SK-N-SH (cell line): ENCODE measurements around the gene ABCA1. TPM values are rescaled to one million over a fixed set of nuclear protein-coding genes. Genes with fewer than 3 reads are reported as not detected.

Source experiments
- CTCF ChIA-PET: fragments of 300-600, 350-600 bp; formaldehyde crosslinking; extraction: SDS; loops from one replicate; lab custom pipeline; 2021; lab: Yijun Ruan, JAX
- POLR2A ChIA-PET: fragments of 350-600 bp; sonication (Branson Sonifier 250); formaldehyde crosslinking; extraction: SDS; loops from one replicate; lab custom pipeline; 2020; ENCODE audit warnings: antibody characterized with exemption, inconsistent platforms; lab: Yijun Ruan, JAX
- DNase-seq: peaks from one replicate; pipeline ENCODE4 v3.0.0; 2012
- H2AFZ ChIP-seq: fragments of 200-600 bp; sonication (generic); 2 replicates; pipeline ENCODE4 v1.8.1; 2016; ENCODE audit warnings: antibody characterized with exemption, mild to moderate bottlenecking, low read depth
- H3F3A ChIP-seq: fragments of 200-600 bp; sonication (generic); replicated peaks from 2 replicates; pipeline ENCODE3; 2016; ENCODE audit warnings: antibody characterized with exemption, mild to moderate bottlenecking; ENCODE audit not compliant: insufficient read depth
- H3K27ac ChIP-seq, 2 experiments: fragments of 200-500 bp in 1 of 2; fragments of 200-600 bp in 1 of 2; sonication (Bioruptor generic) in 1 of 2; sonication (generic), shearing (Covaris generic) in 1 of 2; 2 replicates each; pipeline versions ENCODE4 v1.5.1 to v1.6.1; 2014 to 2016; ENCODE audit warnings: low read depth in 2 of 2, inconsistent platforms in 1 of 2, low read length in 1 of 2, mild to moderate bottlenecking in 1 of 2, mixed read lengths in 1 of 2
- H3K27me3 ChIP-seq: fragments of 200-600 bp; sonication (generic), shearing (Covaris generic); 2 replicates; pipeline ENCODE4 v1.6.1; 2016; ENCODE audit warnings: mixed run types; ENCODE audit not compliant: insufficient read depth
- H3K36me3 ChIP-seq, 2 experiments: fragments of 200-500 bp in 1 of 2; fragments of 200-600 bp in 1 of 2; sonication (Bioruptor generic) in 1 of 2; sonication (generic) in 1 of 2; replicated peaks in 1 of 2; 2 replicates each; pipeline versions ENCODE3 to v1.5.1; 2014 to 2016; ENCODE audit warnings: low read length in 1 of 2, mild to moderate bottlenecking in 1 of 2; ENCODE audit not compliant: insufficient read depth in 2 of 2, control insufficient read depth in 1 of 2
- H3K4me1 ChIP-seq, 2 experiments: fragments of 200-500 bp in 1 of 2; fragments of 200-600 bp in 1 of 2; sonication (Bioruptor generic) in 1 of 2; sonication (generic), shearing (Covaris generic) in 1 of 2; 2 replicates each; pipeline versions ENCODE4 v1.5.1 to v1.6.1; 2014 to 2016; ENCODE audit warnings: low read depth in 1 of 2, low read length in 1 of 2, mixed run types in 1 of 2; ENCODE audit not compliant: insufficient read depth in 2 of 2, control insufficient read depth in 1 of 2
- H3K4me2 ChIP-seq: fragments of 200-600 bp; sonication (generic), shearing (Covaris generic); 2 replicates; pipeline ENCODE4 v1.6.1; 2017; ENCODE audit warnings: mixed run types
- H3K4me3 ChIP-seq, 2 experiments: fragments of 200-500 bp in 1 of 2; fragments of 200-600 bp in 1 of 2; sonication (Bioruptor generic) in 1 of 2; sonication (generic), shearing (Covaris generic) in 1 of 2; 2 replicates each; pipeline versions ENCODE4 v1.5.1 to v1.8.1; 2014 to 2016; ENCODE audit warnings: low read depth in 2 of 2, inconsistent platforms in 1 of 2, low read length in 1 of 2, mild to moderate bottlenecking in 1 of 2, mixed read lengths in 1 of 2, moderate library complexity in 1 of 2
- H3K79me2 ChIP-seq: fragments of 200-600 bp; sonication (generic); 2 replicates; pipeline ENCODE4 v1.8.1; 2017; ENCODE audit warnings: mild to moderate bottlenecking; ENCODE audit not compliant: insufficient read depth
- H3K9ac ChIP-seq: fragments of 200-600 bp; sonication (generic); 2 replicates; pipeline ENCODE4 v1.6.1; 2017; ENCODE audit warnings: mixed run types
- H3K9me2 ChIP-seq: fragments of 200-600 bp; sonication (generic); 2 replicates; pipeline ENCODE4 v1.6.1; 2017; ENCODE audit warnings: mixed run types
- H3K9me3 ChIP-seq: fragments of 200-600 bp; sonication (generic); 2 replicates; pipeline ENCODE4 v1.6.1; 2017; ENCODE audit warnings: mixed run types, mild to moderate bottlenecking, moderate library complexity
- H4K20me1 ChIP-seq: fragments of 200-600 bp; sonication (generic); 2 replicates; pipeline ENCODE4 v1.6.1; 2017; ENCODE audit warnings: mild to moderate bottlenecking, mixed run types; ENCODE audit not compliant: insufficient read depth
- CHD2 ChIP-seq: fragments of 150-350 bp; IDR thresholded peaks from 2 replicates; pipeline ENCODE4 v1.6.1; 2018; ENCODE audit warnings: low read length; ENCODE audit not compliant: partially characterized antibody
- ELF1 ChIP-seq: IDR thresholded peaks from 2 replicates; pipeline ENCODE4 v1.4.0; 2012
- EZH2phosphoT487 ChIP-seq: fragments of 200-600 bp; sonication (generic); IDR thresholded peaks from 2 replicates; pipeline ENCODE4 v1.6.1; 2017; ENCODE audit warnings: low read depth, mixed run types, mild to moderate bottlenecking, antibody characterized with exemption, moderate library complexity, borderline replicate concordance
- FOSL2 ChIP-seq: IDR thresholded peaks from 2 replicates; pipeline ENCODE4 v1.4.0; 2012; ENCODE audit warnings: low read depth, mild to moderate bottlenecking, moderate library complexity, borderline replicate concordance
- GABPA ChIP-seq: IDR thresholded peaks from 2 replicates; pipeline ENCODE4 v1.4.0; 2012; ENCODE audit warnings: low read depth, mild to moderate bottlenecking
- GATA2 ChIP-seq: sonication (generic); formaldehyde crosslinking; IDR thresholded peaks from 2 replicates; pipeline ENCODE4 v1.5.0; 2020; ENCODE audit warnings: mild to moderate bottlenecking, missing genetic modification reagents
- JUND ChIP-seq: IDR thresholded peaks from 2 replicates; pipeline ENCODE4 v1.4.0; 2012
- MEF2A ChIP-seq: IDR thresholded peaks from 2 replicates; pipeline ENCODE4 v1.4.0; 2012; ENCODE audit warnings: low read depth, borderline replicate concordance
- MXI1 ChIP-seq: IDR thresholded peaks from 2 replicates; pipeline ENCODE4 v1.6.1; 2012; ENCODE audit warnings: mild to moderate bottlenecking, low read depth, low read length, improper control_type of control experiment
- NRF1 ChIP-seq: IDR thresholded peaks from 2 replicates; pipeline ENCODE4 v1.6.1; 2012; ENCODE audit warnings: low read depth, mild to moderate bottlenecking, low read length
- POLR2AphosphoS5 ChIP-seq: IDR thresholded peaks from 2 replicates; pipeline ENCODE4 v1.6.1; 2012; ENCODE audit warnings: low read depth, low read length
- RAD21 ChIP-seq: IDR thresholded peaks from 2 replicates; pipeline ENCODE4 v1.6.1; 2012; ENCODE audit warnings: mild to moderate bottlenecking, low read length
- RCOR1 ChIP-seq: fragments of 150-350 bp; IDR thresholded peaks from 2 replicates; pipeline ENCODE4 v1.6.1; 2017; ENCODE audit warnings: antibody characterized with exemption, low read length
- RXRA ChIP-seq: IDR thresholded peaks from 2 replicates; pipeline ENCODE4 v1.4.0; 2012; ENCODE audit warnings: low read depth, mild to moderate bottlenecking, borderline replicate concordance
- SIN3A ChIP-seq: IDR thresholded peaks from 2 replicates; pipeline ENCODE4 v1.6.1; 2012; ENCODE audit warnings: low read depth, mild to moderate bottlenecking, low read length, moderate library complexity, borderline replicate concordance
- TAF1 ChIP-seq: IDR thresholded peaks from 2 replicates; pipeline ENCODE4 v1.6.1; 2012; ENCODE audit warnings: low read depth, mild to moderate bottlenecking, low read length, moderate library complexity, borderline replicate concordance
- TCF12 ChIP-seq: IDR thresholded peaks from 2 replicates; pipeline ENCODE4 v1.4.0; 2012
- YY1 ChIP-seq: IDR thresholded peaks from 2 replicates; pipeline ENCODE4 v1.4.0; 2012; ENCODE audit warnings: low read depth, mild to moderate bottlenecking
- WGBS: methylation state at CpG from one replicate; pipeline ENCODE4 v1.1.6; 2017; ENCODE audit warnings: low lambda C conversion rate; 5-methylcytosine and 5-hydroxymethylcytosine counted together
- polyA plus RNA-seq, 3 experiments: library from polyadenylated mRNA; depleted of rRNA; stranded (reverse); fragments of >200 nt; gene quantifications; 2 replicates each; pipeline ENCODE4 v1.2.3, GENCODE V29; 2012
- TF ChIP-seq, protein P1 (sequence below): fragments of 150-350 bp; IDR thresholded peaks from 2 replicates; pipeline ENCODE4 v1.6.1; 2017; ENCODE audit warnings: antibody characterized with exemption, low read length, low read depth, borderline replicate concordance
- TF ChIP-seq, protein P2 (sequence below): IDR thresholded peaks from 2 replicates; pipeline ENCODE4 v1.4.0; 2012; ENCODE audit warnings: low read depth, borderline replicate concordance
- TF ChIP-seq, protein P3 (sequence below): IDR thresholded peaks from 2 replicates; pipeline ENCODE4 v1.4.0; 2012; ENCODE audit warnings: low read depth

Gene ABCA1
- polyA plus RNA-seq, 1 of the 3 experiments (the other 2 are of a cell fraction): 5.3 TPM

DNA sequence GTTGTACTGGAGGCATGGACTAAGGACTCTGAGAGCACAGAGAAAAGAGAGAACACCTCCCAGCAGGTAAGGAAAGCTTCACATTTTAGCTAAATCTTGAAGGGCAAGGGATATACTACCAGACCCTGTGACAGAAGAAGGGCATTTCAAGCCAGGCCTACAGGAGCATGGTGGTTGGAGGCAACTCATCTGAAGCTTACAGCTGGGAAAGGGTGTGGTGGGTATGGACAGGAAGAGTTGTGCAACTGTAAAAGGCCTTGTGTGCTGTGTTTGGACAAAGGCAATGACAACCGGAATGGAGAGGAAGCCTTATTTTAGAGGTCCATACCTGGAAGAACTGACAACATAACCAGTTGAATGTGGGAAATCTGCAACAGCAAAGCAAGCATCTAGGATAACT is 132.9 kb downstream of the ABCA1 start:
- no peak overlapping the region for H3K9ac ChIP-seq
- CTCF ChIA-PET: interaction anchor here (0.7 to 2.1 kb wide), 4 partner anchors 12 to 68 kb away, joined by 3 to 12 read pairs (median 4); no protein-coding TSS in a partner anchor
- WGBS: 91% methylated on average over 1 of the region's 1 CpG
- H3K27ac ChIP-seq: no peak overlapping the region
- H3K4me3 ChIP-seq: no peak overlapping the region
- no peaks in the 10 kb centered on the region for H3K27me3 ChIP-seq
- no peaks in the 10 kb centered on the region for H3K9me3 ChIP-seq
- H3K4me1 ChIP-seq: peaks cover 0 to 43% of the 10 kb centered on the region in 2 experiments; a peak in 2 of 4 replicates
- POLR2A ChIA-PET: no interaction called here
- H3K79me2 ChIP-seq: no peaks in the 10 kb centered on the region
- H3K36me3 ChIP-seq: peaks cover 19 to 76% of the 10 kb centered on the region in 2 experiments
- H3K9me2 ChIP-seq: no peaks in the 10 kb centered on the region
- peaks cover 3% of the 10 kb centered on the region for H3F3A ChIP-seq
- no peaks in the 10 kb centered on the region for H4K20me1 ChIP-seq
- H3K4me2 ChIP-seq: no peak overlapping the region
- no peak for DNase-seq
- no peak overlapping the region for H2AFZ ChIP-seq
- TF ChIP-seq CHD2 (no peak), RCOR1 (no peak), TAF1 (no peak), TCF12 (no peak)
- TF ChIP-seq, protein P1, sequence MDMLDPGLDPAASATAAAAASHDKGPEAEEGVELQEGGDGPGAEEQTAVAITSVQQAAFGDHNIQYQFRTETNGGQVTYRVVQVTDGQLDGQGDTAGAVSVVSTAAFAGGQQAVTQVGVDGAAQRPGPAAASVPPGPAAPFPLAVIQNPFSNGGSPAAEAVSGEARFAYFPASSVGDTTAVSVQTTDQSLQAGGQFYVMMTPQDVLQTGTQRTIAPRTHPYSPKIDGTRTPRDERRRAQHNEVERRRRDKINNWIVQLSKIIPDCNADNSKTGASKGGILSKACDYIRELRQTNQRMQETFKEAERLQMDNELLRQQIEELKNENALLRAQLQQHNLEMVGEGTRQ: no peak
- TF ChIP-seq, protein P2, sequence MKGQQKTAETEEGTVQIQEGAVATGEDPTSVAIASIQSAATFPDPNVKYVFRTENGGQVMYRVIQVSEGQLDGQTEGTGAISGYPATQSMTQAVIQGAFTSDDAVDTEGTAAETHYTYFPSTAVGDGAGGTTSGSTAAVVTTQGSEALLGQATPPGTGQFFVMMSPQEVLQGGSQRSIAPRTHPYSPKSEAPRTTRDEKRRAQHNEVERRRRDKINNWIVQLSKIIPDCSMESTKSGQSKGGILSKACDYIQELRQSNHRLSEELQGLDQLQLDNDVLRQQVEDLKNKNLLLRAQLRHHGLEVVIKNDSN: no peak

DNA sequence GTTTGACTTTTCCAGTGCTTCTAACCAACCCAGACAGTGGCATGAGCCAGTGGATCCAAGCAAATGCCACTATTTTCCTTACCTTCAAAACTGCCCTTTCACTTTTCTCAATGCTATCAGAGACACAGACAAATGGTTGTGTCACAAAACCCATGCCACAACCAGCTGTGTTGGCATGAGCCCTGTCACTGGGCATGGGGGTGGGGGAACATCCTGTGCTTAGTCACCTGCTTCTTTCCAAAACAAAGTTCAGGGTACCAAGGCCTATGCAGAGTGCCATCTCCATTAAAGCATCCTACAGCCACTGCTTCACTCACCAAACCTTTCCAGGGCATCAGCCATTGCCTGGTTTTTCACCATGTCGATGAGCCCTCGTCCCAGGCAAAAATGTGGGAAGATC is 133.9 kb downstream of the ABCA1 start:
- TF ChIP-seq ELF1 (no peak), GABPA (no peak), POLR2AphosphoS5 (no peak), EZH2phosphoT487 (no peak), RAD21 (no peak), TAF1 (no peak), TCF12 (no peak), SIN3A (no peak), CHD2 (no peak), YY1 (no peak), MEF2A (no peak), NRF1 (no peak), RXRA (no peak), GATA2 (no peak), FOSL2 (no peak), MXI1 (no peak), JUND (no peak)
- TF ChIP-seq, protein P1: no peak
- TF ChIP-seq, protein P3, sequence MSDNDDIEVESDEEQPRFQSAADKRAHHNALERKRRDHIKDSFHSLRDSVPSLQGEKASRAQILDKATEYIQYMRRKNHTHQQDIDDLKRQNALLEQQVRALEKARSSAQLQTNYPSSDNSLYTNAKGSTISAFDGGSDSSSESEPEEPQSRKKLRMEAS: no peak
- no peaks in the 10 kb centered on the region for H4K20me1 ChIP-seq
- POLR2A ChIA-PET: no interaction called here
- H3K4me3 ChIP-seq: no peak overlapping the region
- peaks cover 19 to 77% of the 10 kb centered on the region in 2 experiments for H3K36me3 ChIP-seq
- peaks cover 0 to 35% of the 10 kb centered on the region in 2 experiments; a peak in 2 of 4 replicates for H3K4me1 ChIP-seq
- no peak overlapping the region for H3K9ac ChIP-seq
- no peaks in the 10 kb centered on the region for H3K9me3 ChIP-seq
- no peak for DNase-seq
- no peak overlapping the region for H3K4me2 ChIP-seq
- CTCF ChIA-PET: interaction anchor here (0.9 to 2.1 kb wide), 3 partner anchors 11 to 14 kb away, joined by 3 to 12 read pairs (median 4); no protein-coding TSS in a partner anchor
- no peaks in the 10 kb centered on the region for H3K27me3 ChIP-seq
- no peak overlapping the region for H2AFZ ChIP-seq
- no peaks in the 10 kb centered on the region for H3K79me2 ChIP-seq
- peaks cover 3% of the 10 kb centered on the region for H3F3A ChIP-seq
- no peaks in the 10 kb centered on the region for H3K9me2 ChIP-seq
- WGBS: 100% methylated on average over 2 of the region's 2 CpGs
- no peak overlapping the region for H3K27ac ChIP-seq
